Upper lobe of left lung (tissue), 6 donors: ENCODE data around the gene EPHB1. TPM values are rescaled to one million over a fixed set of nuclear protein-coding genes. Genes with fewer than 3 reads are reported as not detected.

ENCODE experiments used
- ATAC-seq, 2 donors: fragments of 200-7000 bp; cut with Tn5 transposase; one replicate each; pipeline ENCODE4 v1.9.1; 2022; ENCODE audit warnings: mild to moderate bottlenecking in 2 of 2, moderate library complexity in 2 of 2; ENCODE audit not compliant: low FRiP score in 2 of 2
- DNase-seq, 2 donors: peaks; one replicate each; pipeline ENCODE4 v3.0.0-alpha.2; 2019 to 2020
- H3K27ac ChIP-seq, 4 donors: fragments of 200-600 bp; sonication (generic); one replicate each; pipeline ENCODE4 v1.5.1; 2016 to 2019
- H3K27me3 ChIP-seq, 4 donors: fragments of 200-600 bp; sonication (generic); one replicate each; pipeline ENCODE4 v1.5.1; 2017 to 2019
- H3K36me3 ChIP-seq, 4 donors: fragments of 200-600 bp; sonication (generic); one replicate each; pipeline ENCODE4 v1.5.1; 2016 to 2019
- H3K4me1 ChIP-seq, 4 donors: fragments of 200-600 bp; sonication (generic); one replicate each; pipeline ENCODE4 v1.5.1; 2018 to 2019
- H3K4me3 ChIP-seq, 4 donors: fragments of 200-600 bp; sonication (generic); one replicate each; pipeline ENCODE4 v1.5.1; 2017 to 2019; ENCODE audit warnings: mild to moderate bottlenecking in 2 of 4, moderate library complexity in 1 of 4
- H3K9me3 ChIP-seq, 4 donors: fragments of 200-600 bp; sonication (generic); one replicate each; pipeline ENCODE4 v1.5.1; 2018 to 2019
- CTCF ChIP-seq, 6 experiments: fragments of 450-650 bp in 4 of 6; fragments of 200-600 bp in 2 of 6; sonication (generic) in 2 of 6; IDR thresholded peaks; one replicate each; pipeline ENCODE4 v1.5.1; 2016 to 2019; ENCODE audit warnings: antibody characterized with exemption in 6 of 6
- EP300 ChIP-seq, 4 donors: sonication (generic); formaldehyde crosslinking; IDR thresholded peaks; one replicate each; pipeline ENCODE4 v1.5.1; 2017; ENCODE audit warnings: antibody characterized with exemption in 4 of 4, control low read depth in 2 of 4
- POLR2A ChIP-seq, 4 donors: fragments of 450-650 bp; IDR thresholded peaks; one replicate each; pipeline ENCODE4 v1.5.1; 2016 to 2017; ENCODE audit warnings: antibody characterized with exemption in 4 of 4, mild to moderate bottlenecking in 2 of 4
- POLR2AphosphoS5 ChIP-seq, 2 donors: sonication (generic); formaldehyde crosslinking; IDR thresholded peaks; one replicate each; pipeline ENCODE4 v1.5.1; 2017; ENCODE audit warnings: antibody characterized with exemption in 2 of 2
- WGBS, 2 donors: methylation state at CpG; one replicate each; pipeline ENCODE4 v1.1.5; 2017 to 2018; 5-methylcytosine and 5-hydroxymethylcytosine counted together
- total RNA-seq, 6 donors: library from RNA; depleted of rRNA in 4 of 6; stranded (reverse); fragments of >200 nt in 4 of 6; gene quantifications; one replicate each; pipeline versions ENCODE4 v1.1.0 to v1.2.1, GENCODE V29; 2016 to 2021
- donor health status: DM: no; HTN: no; CAD: no; lungs with moderate emphysema.
- donor health status: DM: no; HTN: yes; CAD: no; lungs with severe emphysema.

The EPHB1 gene
- total RNA-seq, 6 donors from 2014 or later = 1.3 to 14.6 (median 2.4) TPM; not detected in 1

DNA sequence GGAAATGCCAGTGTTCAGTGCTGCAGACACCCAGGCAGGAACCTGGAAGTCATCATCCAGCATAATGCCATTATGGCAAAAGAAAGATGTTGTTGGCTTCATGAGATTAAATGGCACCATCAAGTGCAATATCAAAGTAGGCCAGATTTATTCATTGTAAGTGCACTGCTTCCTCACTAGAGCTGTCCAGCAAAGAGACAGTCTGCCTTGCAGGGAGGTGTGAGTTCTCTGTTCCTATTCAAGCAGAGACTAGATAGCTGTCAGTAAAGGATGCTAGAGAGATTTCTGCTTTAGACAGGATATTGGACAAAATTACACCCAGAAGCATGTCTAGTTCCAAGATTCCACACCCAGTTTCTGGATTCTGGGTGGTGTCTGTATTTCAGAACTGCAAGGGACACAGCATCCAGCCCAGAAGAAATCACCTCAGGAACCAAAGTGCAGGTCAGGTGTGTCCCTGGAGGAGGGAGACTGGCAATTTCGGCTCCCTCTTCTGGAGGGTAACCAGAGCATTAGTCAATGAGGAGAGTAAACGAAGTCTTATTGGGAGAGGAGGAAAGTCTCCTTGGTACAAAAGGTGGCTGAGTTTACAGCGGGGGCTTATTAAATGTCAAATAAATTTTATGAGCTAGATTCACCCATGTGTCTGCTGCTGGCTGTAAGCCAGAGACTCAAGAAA is 377.3 kb downstream of the EPHB1 start:
- H3K27me3 ChIP-seq = no peaks in the 10 kb centered on the region
- peaks cover 0 to 8% (median 0%) of the 10 kb centered on the region in 4 donors for H3K4me1 ChIP-seq
- no peak for DNase-seq
- TF ChIP-seq EP300 (IDR thresholded peaks at IDR 0.05) (no peak), CTCF (IDR thresholded peaks at IDR 0.05) (no peak), POLR2AphosphoS5 (IDR thresholded peaks at IDR 0.05) (no peak), POLR2A (IDR thresholded peaks at IDR 0.05) (no peak)
- no peak for ATAC-seq
- no peaks in the 10 kb centered on the region for H3K9me3 ChIP-seq
- no peaks in the 10 kb centered on the region for H3K36me3 ChIP-seq
- WGBS, 2 donors = 66 to 74% methylated on average over 3 of the region's 3 CpGs
- H3K27ac ChIP-seq = no peak overlapping the region
- H3K4me3 ChIP-seq = no peak overlapping the region

DNA sequence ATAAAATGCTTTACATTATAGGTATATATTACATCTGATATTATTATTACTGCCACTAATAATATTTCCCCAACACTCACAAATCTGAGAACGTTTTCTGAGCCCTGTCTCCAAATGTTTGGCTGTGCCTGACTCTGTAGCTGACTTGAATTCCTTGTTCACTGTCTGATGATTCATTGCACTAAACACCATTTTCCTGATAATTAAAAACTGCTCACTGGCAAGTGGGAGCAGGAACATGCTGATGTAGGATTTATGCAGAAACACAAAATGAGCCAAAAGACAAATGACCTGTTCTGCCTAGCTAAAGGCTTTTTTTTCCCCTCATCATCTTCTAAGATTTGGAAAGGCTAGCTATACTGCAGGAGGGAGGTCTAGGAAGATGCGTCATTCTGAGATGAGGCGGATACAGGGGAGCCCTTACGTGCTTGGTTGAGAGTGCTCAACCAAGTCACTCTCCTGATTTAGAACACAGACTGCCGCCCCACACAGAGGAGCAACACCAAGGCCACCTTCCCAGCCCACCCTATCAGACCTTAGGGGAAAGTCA is 380.7 kb downstream of the EPHB1 start:
- no peak overlapping the region for H3K27ac ChIP-seq
- H3K36me3 ChIP-seq = no peaks in the 10 kb centered on the region
- no peaks in the 10 kb centered on the region for H3K9me3 ChIP-seq
- no peak for TF ChIP-seq POLR2AphosphoS5 (IDR thresholded peaks at IDR 0.05)
- TF ChIP-seq POLR2A (IDR thresholded peaks at IDR 0.05) = no peak
- no peak for TF ChIP-seq EP300 (IDR thresholded peaks at IDR 0.05)
- no peak for TF ChIP-seq CTCF (IDR thresholded peaks at IDR 0.05)
- DNase-seq (no peak), ATAC-seq (no peak)
- H3K27me3 ChIP-seq = no peaks in the 10 kb centered on the region
- WGBS, 2 donors = 77 to 84% methylated on average over 5 of the region's 5 CpGs
- peaks cover 0 to 5% (median 0%) of the 10 kb centered on the region in 4 donors for H3K4me1 ChIP-seq
- no peak overlapping the region for H3K4me3 ChIP-seq

DNA sequence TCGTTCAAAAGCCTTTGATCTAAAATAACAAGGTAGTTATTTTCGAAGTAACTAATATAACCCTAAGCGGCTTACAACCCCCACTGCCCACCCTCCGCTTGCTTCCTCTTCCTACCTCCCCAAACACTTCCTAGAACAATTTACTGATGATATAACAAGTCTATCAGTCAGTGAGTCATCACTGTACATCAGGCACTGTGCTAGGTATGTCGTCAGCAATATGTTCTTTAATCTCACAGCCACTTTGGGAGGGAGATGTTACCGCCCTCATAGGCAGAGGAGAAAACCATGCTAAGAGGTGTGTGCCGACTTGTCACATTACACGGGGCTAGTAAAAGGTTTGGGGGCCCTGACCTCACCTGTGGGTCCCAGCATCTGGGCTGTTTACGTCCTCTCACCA is 381.8 kb downstream of the EPHB1 start:
- Histone ChIP-seq H3K27ac (no peak overlapping the region), H3K36me3 (no peaks in the 10 kb centered on the region), H3K4me1 (no peaks in the 10 kb centered on the region), H3K4me3 (no peak overlapping the region), H3K9me3 (no peaks in the 10 kb centered on the region), H3K27me3 (no peaks in the 10 kb centered on the region)
- 87 to 89% methylated on average over 9 of the region's 9 CpGs for WGBS, 2 donors
- no peak for ATAC-seq
- TF ChIP-seq EP300 (IDR thresholded peaks at IDR 0.05) (no peak), POLR2A (IDR thresholded peaks at IDR 0.05) (no peak), POLR2AphosphoS5 (IDR thresholded peaks at IDR 0.05) (no peak), CTCF (IDR thresholded peaks at IDR 0.05) (no peak)
- no peak for DNase-seq

DNA sequence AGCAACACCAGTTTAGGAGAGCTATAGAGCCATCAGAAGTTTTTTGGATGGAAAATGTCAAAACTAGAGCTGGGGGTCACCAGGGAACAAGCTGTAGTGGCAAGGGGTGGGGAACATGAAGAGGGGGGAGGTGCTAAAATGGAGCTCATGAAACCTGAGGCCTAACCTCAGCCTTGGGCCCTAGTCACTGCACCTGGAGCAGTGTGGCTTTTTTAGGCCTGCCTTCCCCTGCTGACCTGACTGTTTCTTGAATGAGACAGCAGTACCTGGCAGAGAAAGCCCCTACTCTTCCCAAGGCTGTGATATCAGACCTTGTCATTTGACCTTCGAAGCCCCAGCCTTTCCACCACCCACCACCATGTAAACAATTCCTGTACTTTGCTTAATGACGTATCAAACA is 383.5 kb downstream of the EPHB1 start:
- Histone ChIP-seq H3K27me3 (no peaks in the 10 kb centered on the region), H3K4me3 (no peak overlapping the region), H3K36me3 (no peaks in the 10 kb centered on the region), H3K9me3 (no peaks in the 10 kb centered on the region), H3K4me1 (no peaks in the 10 kb centered on the region), H3K27ac (no peak overlapping the region)
- TF ChIP-seq CTCF (IDR thresholded peaks at IDR 0.05) (no peak), POLR2AphosphoS5 (IDR thresholded peaks at IDR 0.05) (no peak), EP300 (IDR thresholded peaks at IDR 0.05) (no peak), POLR2A (IDR thresholded peaks at IDR 0.05) (no peak)
- ATAC-seq (no peak), DNase-seq (no peak)
- WGBS, 2 donors = 76 to 82% methylated on average over 2 of the region's 2 CpGs

DNA sequence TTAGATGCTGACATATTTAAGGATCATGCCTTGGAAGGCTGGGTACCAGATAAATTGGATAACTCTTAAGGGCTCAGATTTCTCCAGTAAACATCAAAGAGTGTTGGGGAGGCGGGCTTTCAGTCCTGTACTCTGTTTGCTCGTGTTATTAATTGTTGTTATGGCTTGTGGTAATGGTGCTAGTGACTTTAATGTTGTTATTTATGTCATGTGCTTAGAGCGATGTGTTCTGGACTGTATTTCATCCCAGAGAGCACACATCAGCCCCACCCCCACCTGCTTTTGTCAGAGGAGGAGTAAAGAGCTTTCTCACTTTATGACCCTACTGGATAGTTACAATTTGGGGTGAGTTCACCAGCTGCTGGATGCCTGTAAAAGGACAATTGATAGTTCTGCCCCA is 386.3 kb downstream of the EPHB1 start:
- Histone ChIP-seq H3K4me3 (no peak overlapping the region), H3K27ac (no peak overlapping the region), H3K27me3 (no peaks in the 10 kb centered on the region), H3K4me1 (no peaks in the 10 kb centered on the region), H3K9me3 (no peaks in the 10 kb centered on the region), H3K36me3 (no peaks in the 10 kb centered on the region)
- WGBS, 2 donors = 61 to 86% methylated on average over 3 of the region's 3 CpGs
- ATAC-seq (no peak), DNase-seq (no peak)
- TF ChIP-seq POLR2A (IDR thresholded peaks at IDR 0.05) = no peak
